ENCODE measurements around the gene NUTF2. TPM values are rescaled to one million over a fixed set of nuclear protein-coding genes. Genes with fewer than 3 reads are reported as not detected.
"Not testable (repeated sequence)": the region's sequence is repeated elsewhere in the genome, so short reads cannot be mapped to it uniquely, and the experiment has no call there.

Gene NUTF2
- total and polyA plus RNA-seq, 9 donors, result 35.9 to 105 (median 67.8) TPM

DNA sequence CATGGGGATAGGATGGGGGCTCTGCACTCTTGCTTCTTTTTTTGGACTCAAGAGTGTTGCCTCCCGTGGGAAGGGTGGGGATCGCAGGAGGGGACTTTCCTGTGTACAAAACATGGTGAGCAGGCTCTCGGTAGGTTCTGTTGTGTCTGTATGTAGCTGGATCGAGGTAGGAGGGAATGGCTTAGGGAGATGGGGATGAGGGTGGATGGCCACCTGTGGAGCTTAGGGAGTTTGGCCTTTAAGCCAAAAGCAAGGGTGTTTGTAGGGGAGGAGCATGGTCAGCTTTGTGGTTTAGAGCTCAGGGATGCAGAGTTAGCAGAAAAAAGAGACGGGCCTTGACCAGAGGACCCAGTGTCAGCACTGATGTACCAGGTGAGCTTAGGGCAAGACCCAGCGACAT lies 15.1 kb downstream of the NUTF2 start:
- no peak overlapping the region for H3K27ac ChIP-seq
- H3K4me3 ChIP-seq, result no peak overlapping the region
- no peaks in the 10 kb centered on the region for H3K9me3 ChIP-seq
- WGBS, 3 donors, result 85 to 87% (median 86%) methylated on average over 6 of the region's 6 CpGs
- no peak for TF ChIP-seq EP300 (IDR thresholded peaks at IDR 0.05)
- TF ChIP-seq POLR2A (IDR thresholded peaks at IDR 0.05), result no peak
- TF ChIP-seq, protein P1, sequence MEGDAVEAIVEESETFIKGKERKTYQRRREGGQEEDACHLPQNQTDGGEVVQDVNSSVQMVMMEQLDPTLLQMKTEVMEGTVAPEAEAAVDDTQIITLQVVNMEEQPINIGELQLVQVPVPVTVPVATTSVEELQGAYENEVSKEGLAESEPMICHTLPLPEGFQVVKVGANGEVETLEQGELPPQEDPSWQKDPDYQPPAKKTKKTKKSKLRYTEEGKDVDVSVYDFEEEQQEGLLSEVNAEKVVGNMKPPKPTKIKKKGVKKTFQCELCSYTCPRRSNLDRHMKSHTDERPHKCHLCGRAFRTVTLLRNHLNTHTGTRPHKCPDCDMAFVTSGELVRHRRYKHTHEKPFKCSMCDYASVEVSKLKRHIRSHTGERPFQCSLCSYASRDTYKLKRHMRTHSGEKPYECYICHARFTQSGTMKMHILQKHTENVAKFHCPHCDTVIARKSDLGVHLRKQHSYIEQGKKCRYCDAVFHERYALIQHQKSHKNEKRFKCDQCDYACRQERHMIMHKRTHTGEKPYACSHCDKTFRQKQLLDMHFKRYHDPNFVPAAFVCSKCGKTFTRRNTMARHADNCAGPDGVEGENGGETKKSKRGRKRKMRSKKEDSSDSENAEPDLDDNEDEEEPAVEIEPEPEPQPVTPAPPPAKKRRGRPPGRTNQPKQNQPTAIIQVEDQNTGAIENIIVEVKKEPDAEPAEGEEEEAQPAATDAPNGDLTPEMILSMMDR (IDR thresholded peaks at IDR 0.05), result no peak
- intact Hi-C loops (cut with DNase I), result no loop called here
- DNase-seq, result no peak
- H3K36me3 ChIP-seq, result no peaks in the 10 kb centered on the region
- peaks cover 9% of the 10 kb centered on the region for H3K4me1 ChIP-seq (ENCODE audit: insufficient read depth)
- H3K27me3 ChIP-seq, result no peaks in the 10 kb centered on the region

DNA sequence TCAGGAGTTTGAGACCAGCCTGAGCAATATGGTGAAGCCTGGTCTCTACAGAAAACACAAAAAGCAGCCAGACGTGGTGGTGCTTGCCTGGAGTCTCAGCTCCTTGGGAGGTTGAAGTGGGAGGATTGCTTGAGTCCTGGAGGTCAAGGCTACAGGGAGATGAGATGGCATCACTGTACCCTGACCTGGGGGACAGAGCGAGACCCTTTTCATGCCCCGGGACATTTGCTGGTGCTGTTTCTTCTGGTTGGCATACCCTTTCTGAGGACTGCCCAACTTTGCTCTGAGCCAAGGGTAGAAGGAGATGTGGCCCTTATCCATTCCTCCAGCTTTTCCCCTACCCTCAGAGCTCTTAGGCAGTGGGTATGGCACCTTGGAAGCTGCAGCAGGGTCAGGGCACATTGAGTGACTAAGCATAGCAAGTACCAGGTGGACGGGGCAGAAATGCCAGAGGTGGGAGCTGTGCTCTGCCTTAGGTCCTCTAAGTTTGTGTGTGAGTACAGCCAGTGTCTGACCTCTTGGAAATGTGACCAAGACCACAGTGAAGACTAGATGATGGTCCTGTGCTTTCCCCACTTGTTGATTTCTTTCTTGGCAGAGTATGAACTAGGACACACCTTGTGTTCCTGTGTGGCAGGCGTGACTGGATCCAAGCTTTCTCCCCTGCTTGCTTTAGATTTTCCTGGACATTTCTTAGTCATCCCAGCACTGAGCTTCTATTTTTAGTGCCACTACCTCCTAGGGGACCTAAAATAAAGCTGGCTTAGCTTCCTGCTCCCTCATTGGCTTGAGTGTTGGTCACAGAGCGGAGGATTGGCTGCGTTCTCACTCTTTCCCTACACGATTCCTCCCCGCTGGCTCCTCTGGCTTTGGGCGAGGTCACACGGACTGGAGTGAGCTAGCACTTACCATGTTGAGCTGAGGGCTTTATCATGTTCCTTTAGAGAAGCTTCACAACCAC lies 16.2 kb downstream of the NUTF2 start:
- WGBS, 3 donors, result 74 to 79% (median 74%) methylated on average over 11 of the region's 11 CpGs
- peaks cover 3% of the 10 kb centered on the region for H3K4me1 ChIP-seq (ENCODE audit: insufficient read depth)
- peak in 1 of 5 donors; percentile 43 for DNase-seq

DNA sequence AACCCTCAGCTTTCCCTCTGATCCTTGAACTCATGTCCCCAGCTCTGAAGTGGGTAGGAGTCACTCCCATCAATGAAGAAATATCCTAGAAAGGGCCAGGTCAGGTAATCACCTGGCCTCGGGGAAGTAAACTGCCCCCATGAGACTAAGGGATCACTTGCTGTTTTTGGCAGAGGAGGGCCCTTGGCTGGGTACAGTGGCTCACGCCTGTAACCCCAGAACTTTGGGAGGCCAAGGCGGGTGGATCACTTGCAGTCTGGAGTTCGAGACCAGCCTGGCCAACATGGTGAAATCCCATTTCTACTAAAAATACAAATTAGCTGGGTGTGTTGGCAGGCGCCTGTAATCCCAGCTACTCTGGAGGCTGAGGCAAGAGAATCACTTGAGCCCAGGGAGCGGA lies 17.3 kb downstream of the NUTF2 start:
- H3K4me1 ChIP-seq (ENCODE audit: insufficient read depth); H3K27me3 ChIP-seq; H3K4me3 ChIP-seq; H3K9me3 ChIP-seq; intact Hi-C loops (cut with DNase I); H3K36me3 ChIP-seq; DNase-seq; H3K27ac ChIP-seq: not testable (repeated sequence)
- 86 to 96% (median 90%) methylated on average over 4 to 6 of the region's 6 CpGs for WGBS, 3 donors

More for the DNA sequence above, 16.2 kb downstream of the NUTF2 start:
- TF ChIP-seq EP300 (IDR thresholded peaks at IDR 0.05), result no peak
- TF ChIP-seq, protein P1 (IDR thresholded peaks at IDR 0.05), result no peak
- no peak for TF ChIP-seq POLR2A (IDR thresholded peaks at IDR 0.05)
- Histone ChIP-seq H3K4me3 (no peak overlapping the region), H3K9me3 (no peaks in the 10 kb centered on the region), H3K36me3 (no peaks in the 10 kb centered on the region), H3K27ac (no peak overlapping the region), H3K27me3 (no peaks in the 10 kb centered on the region)
- intact Hi-C loops (cut with DNase I), result no loop called here

DNA sequence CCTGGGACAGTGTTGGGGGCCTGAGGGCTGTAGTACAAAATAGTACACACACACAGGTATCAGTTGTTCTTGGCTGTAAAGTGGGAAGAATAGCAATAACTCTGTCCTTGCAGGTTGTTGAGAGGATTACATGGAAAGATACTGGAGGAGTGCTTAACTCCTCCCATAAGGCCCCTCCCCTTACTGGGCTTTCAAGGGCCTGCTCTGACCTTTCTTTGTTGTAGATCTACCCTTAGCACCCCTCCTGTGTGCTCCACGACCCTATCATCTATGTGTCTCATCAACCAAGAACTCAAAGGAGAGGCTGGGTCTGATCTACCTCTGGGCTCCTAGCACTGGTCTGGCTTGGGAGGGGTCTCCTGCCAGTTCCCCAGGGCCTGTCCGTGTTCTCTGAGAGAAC lies 17.9 kb downstream of the NUTF2 start:
- H3K27ac ChIP-seq, result no peak overlapping the region
- TF ChIP-seq POLR2A (IDR thresholded peaks at IDR 0.05) (no peak), EP300 (IDR thresholded peaks at IDR 0.05) (no peak)
- TF ChIP-seq, protein P1 (IDR thresholded peaks at IDR 0.05), result no peak
- DNase-seq, result no peak
- intact Hi-C loops (cut with DNase I), result no loop called here
- H3K36me3 ChIP-seq, result no peaks in the 10 kb centered on the region
- H3K4me1 ChIP-seq (ENCODE audit: insufficient read depth), result no peaks in the 10 kb centered on the region
- WGBS, 3 donors, result 73 to 83% (median 81%) methylated on average over 2 of the region's 2 CpGs
- H3K27me3 ChIP-seq, result no peaks in the 10 kb centered on the region
- H3K9me3 ChIP-seq, result no peaks in the 10 kb centered on the region
- H3K4me3 ChIP-seq, result no peak overlapping the region

DNA sequence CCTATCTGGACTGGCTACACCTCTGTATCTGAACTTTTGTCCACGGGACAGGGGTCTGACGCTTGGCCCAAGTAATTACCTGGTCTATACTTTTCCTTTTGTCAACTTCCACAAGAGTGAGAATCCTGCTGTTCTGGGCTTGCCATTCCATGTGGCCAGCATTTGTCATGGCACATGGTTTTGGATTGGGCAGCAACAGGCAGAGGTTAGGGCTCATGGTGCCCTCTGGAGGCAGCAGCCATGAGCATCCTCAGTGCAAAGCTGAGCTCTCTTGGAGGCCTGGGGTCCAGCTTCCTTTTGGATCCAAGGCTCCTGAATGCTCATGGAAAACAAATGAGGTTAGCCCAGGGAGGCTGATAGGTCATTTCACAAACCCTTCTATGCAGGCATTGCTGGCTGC lies 18.6 kb downstream of the NUTF2 start:
- intact Hi-C loops (cut with DNase I), result no loop called here
- no peaks in the 10 kb centered on the region for H3K36me3 ChIP-seq
- no peaks in the 10 kb centered on the region for H3K9me3 ChIP-seq
- 77 to 89% (median 85%) methylated on average over 2 of the region's 2 CpGs for WGBS, 3 donors
- DNase-seq, result no peak
- H3K4me3 ChIP-seq, result no peak overlapping the region
- no peaks in the 10 kb centered on the region for H3K4me1 ChIP-seq (ENCODE audit: insufficient read depth)
- H3K27ac ChIP-seq, result no peak overlapping the region
- TF ChIP-seq, protein P1 (IDR thresholded peaks at IDR 0.05), result no peak
- TF ChIP-seq EP300 (IDR thresholded peaks at IDR 0.05) (no peak), POLR2A (IDR thresholded peaks at IDR 0.05) (no peak)
- H3K27me3 ChIP-seq, result no peaks in the 10 kb centered on the region
